ENCODE results near the gene CCDC141. TPM values are rescaled to one million over a fixed set of nuclear protein-coding genes. Genes with fewer than 3 reads are reported as not detected.

Gene CCDC141
- total and polyA plus RNA-seq, 2 donors (not counting 3 experiments of a cell fraction or from before 2014, with no cell fraction given) = not detected

GRCh38 chr2:178920916-178921513 is 128.9 kb downstream of the CCDC141 start:
- H3K4me3 ChIP-seq (replicated peaks in 1 of 3; ENCODE audit: insufficient read depth in 1 of 3, low read depth in 1 of 3, low read length in 3 of 3) = no peak overlapping the region
- no TSS peak for BruUV-seq (replicated peaks)
- no peaks in the 10 kb centered on the region for H3K4me1 ChIP-seq (ENCODE audit: control insufficient read depth, extremely low read depth, insufficient read depth, low read length)
- no peak for FAIRE-seq
- H3K9me1 ChIP-seq (replicated peaks; ENCODE audit: control insufficient read depth, extremely low read depth, insufficient read depth, low read length) = no peaks in the 10 kb centered on the region
- H3K4me2 ChIP-seq (ENCODE audit: insufficient read depth, low read length) = no peak overlapping the region
- H3K9me3 ChIP-seq (replicated peaks; ENCODE audit: control insufficient read depth, insufficient read depth, low read length) = no peaks in the 10 kb centered on the region
- intact Hi-C loops (cut with micrococcal nuclease) (no loop called here), dilution Hi-C loops (cut with MboI; ENCODE audit: extremely low pct_ligation_motif_present, low sequenced_read_pairs) (loop anchor here (25.0 kb wide), 1 partner anchor 109 kb away; the partner anchor contains the start of gene TTN)
- no peak overlapping the region for H3K27ac ChIP-seq (ENCODE audit: insufficient read depth, low read depth, low read length)
- no peak overlapping the region for H3K9ac ChIP-seq (replicated peaks; ENCODE audit: extremely low read depth, insufficient read depth, low read length)
- H2AFZ ChIP-seq (ENCODE audit: low read depth, low read length) = no peak overlapping the region
- POLR2A ChIA-PET = no interaction called here
- TF ChIP-seq GATA2 (IDR thresholded peaks at IDR 0.05; ENCODE audit: insufficient read depth, insufficient read length, low read depth, low read length) (no peak), EZH2 (IDR thresholded peaks at IDR 0.05; ENCODE audit: borderline replicate concordance, low read depth, low read length, severe bottlenecking) (no peak), POLR2AphosphoS5 (IDR thresholded peaks at IDR 0.05; ENCODE audit: insufficient read depth, low read depth, low read length) (no peak), MAX (IDR thresholded peaks at IDR 0.05; ENCODE audit: insufficient read depth, insufficient read length) (no peak), POLR2A (IDR thresholded peaks at IDR 0.05; ENCODE audit: low read depth, low read length) (no peak)
- no peak for DNase-seq (ENCODE audit: low read depth, low spot score)
- peaks cover 5 to 13% of the 10 kb centered on the region in 2 experiments for H3K27me3 ChIP-seq (ENCODE audit: control insufficient read depth in 2 of 2, insufficient read depth in 2 of 2, low read length in 2 of 2)
- CTCF ChIA-PET = interaction anchor here (0.6 to 3.1 kb wide), 4 partner anchors 30 to 209 kb away, joined by 3 to 10 read pairs (median 6); no protein-coding TSS in a partner anchor
- no peaks in the 10 kb centered on the region for H3K36me3 ChIP-seq (ENCODE audit: control insufficient read depth in 2 of 2, extremely low read depth in 1 of 2, insufficient read depth in 2 of 2, low read length in 2 of 2)
- no peaks in the 10 kb centered on the region for H4K20me1 ChIP-seq (replicated peaks; ENCODE audit: control insufficient read depth, extremely low read depth, insufficient read depth, low read length)
- no peaks in the 10 kb centered on the region for H3K79me2 ChIP-seq (ENCODE audit: control insufficient read depth, insufficient read depth, low read length)

GRCh38 chr2:178917555-178917954 is 132.4 kb downstream of the CCDC141 start:
- no peak for FAIRE-seq
- H3K27me3 ChIP-seq (ENCODE audit: control insufficient read depth in 2 of 2, insufficient read depth in 2 of 2, low read length in 2 of 2) = peaks cover 0 to 10% of the 10 kb centered on the region in 2 experiments
- H4K20me1 ChIP-seq (replicated peaks; ENCODE audit: control insufficient read depth, extremely low read depth, insufficient read depth, low read length) = no peaks in the 10 kb centered on the region
- H3K9me1 ChIP-seq (replicated peaks; ENCODE audit: control insufficient read depth, extremely low read depth, insufficient read depth, low read length) = no peaks in the 10 kb centered on the region
- no peaks in the 10 kb centered on the region for H3K79me2 ChIP-seq (ENCODE audit: control insufficient read depth, insufficient read depth, low read length)
- H3K4me2 ChIP-seq (ENCODE audit: insufficient read depth, low read length) = no peak overlapping the region
- ChIA-PET POLR2A (no interaction called here), CTCF (interaction anchor here (0.8 to 4.2 kb wide), 3 partner anchors 27 to 156 kb away, joined by 3 to 58 read pairs (median 6); no protein-coding TSS in a partner anchor)
- H3K9me3 ChIP-seq (replicated peaks; ENCODE audit: control insufficient read depth, insufficient read depth, low read length) = no peaks in the 10 kb centered on the region
- BruUV-seq (replicated peaks) = no TSS peak
- H3K4me3 ChIP-seq (replicated peaks in 1 of 3; ENCODE audit: insufficient read depth in 1 of 3, low read depth in 1 of 3, low read length in 3 of 3) = no peak overlapping the region
- H3K36me3 ChIP-seq (ENCODE audit: control insufficient read depth in 2 of 2, extremely low read depth in 1 of 2, insufficient read depth in 2 of 2, low read length in 2 of 2) = no peaks in the 10 kb centered on the region
- no peak overlapping the region for H3K27ac ChIP-seq (ENCODE audit: insufficient read depth, low read depth, low read length)
- no peak overlapping the region for H3K9ac ChIP-seq (replicated peaks; ENCODE audit: extremely low read depth, insufficient read depth, low read length)
- dilution Hi-C loops (cut with MboI; ENCODE audit: extremely low pct_ligation_motif_present, low sequenced_read_pairs) = loop anchor here (25.0 kb wide), 1 partner anchor 105 kb away; the partner anchor contains the start of gene TTN
- DNase-seq (ENCODE audit: low read depth, low spot score) = no peak
- TF ChIP-seq, protein P1, sequence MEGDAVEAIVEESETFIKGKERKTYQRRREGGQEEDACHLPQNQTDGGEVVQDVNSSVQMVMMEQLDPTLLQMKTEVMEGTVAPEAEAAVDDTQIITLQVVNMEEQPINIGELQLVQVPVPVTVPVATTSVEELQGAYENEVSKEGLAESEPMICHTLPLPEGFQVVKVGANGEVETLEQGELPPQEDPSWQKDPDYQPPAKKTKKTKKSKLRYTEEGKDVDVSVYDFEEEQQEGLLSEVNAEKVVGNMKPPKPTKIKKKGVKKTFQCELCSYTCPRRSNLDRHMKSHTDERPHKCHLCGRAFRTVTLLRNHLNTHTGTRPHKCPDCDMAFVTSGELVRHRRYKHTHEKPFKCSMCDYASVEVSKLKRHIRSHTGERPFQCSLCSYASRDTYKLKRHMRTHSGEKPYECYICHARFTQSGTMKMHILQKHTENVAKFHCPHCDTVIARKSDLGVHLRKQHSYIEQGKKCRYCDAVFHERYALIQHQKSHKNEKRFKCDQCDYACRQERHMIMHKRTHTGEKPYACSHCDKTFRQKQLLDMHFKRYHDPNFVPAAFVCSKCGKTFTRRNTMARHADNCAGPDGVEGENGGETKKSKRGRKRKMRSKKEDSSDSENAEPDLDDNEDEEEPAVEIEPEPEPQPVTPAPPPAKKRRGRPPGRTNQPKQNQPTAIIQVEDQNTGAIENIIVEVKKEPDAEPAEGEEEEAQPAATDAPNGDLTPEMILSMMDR (IDR thresholded peaks at IDR 0.05; ENCODE audit: extremely low read depth in 1 of 2, insufficient read depth in 1 of 2, low read depth in 1 of 2, low read length in 2 of 2) = no peak
- no peak for TF ChIP-seq POLR2A (IDR thresholded peaks at IDR 0.05; ENCODE audit: low read depth, low read length)
- no peak for TF ChIP-seq MAX (IDR thresholded peaks at IDR 0.05; ENCODE audit: insufficient read depth, insufficient read length)
- no peak for TF ChIP-seq EZH2 (IDR thresholded peaks at IDR 0.05; ENCODE audit: borderline replicate concordance, low read depth, low read length, severe bottlenecking)
- TF ChIP-seq JUN (IDR thresholded peaks at IDR 0.05; ENCODE audit: borderline replicate concordance, insufficient read depth, insufficient read length, low read depth) = no peak
- no peak for TF ChIP-seq POLR2AphosphoS5 (IDR thresholded peaks at IDR 0.05; ENCODE audit: insufficient read depth, low read depth, low read length)
- no peak for TF ChIP-seq GATA2 (IDR thresholded peaks at IDR 0.05; ENCODE audit: insufficient read depth, insufficient read length, low read depth, low read length)
- no peak for TF ChIP-seq FOS (IDR thresholded peaks at IDR 0.05; ENCODE audit: borderline replicate concordance, insufficient read depth, low read length)
- no peak for TF ChIP-seq MYC (IDR thresholded peaks at IDR 0.05; ENCODE audit: low read depth, low read length)
- intact Hi-C loops (cut with micrococcal nuclease) = loop anchor here (5.0 to 10.0 kb wide), 2 partner anchors 210 to 827 kb away; no protein-coding TSS in a partner anchor
- H3K4me1 ChIP-seq (ENCODE audit: control insufficient read depth, extremely low read depth, insufficient read depth, low read length) = peaks cover 2% of the 10 kb centered on the region
- H2AFZ ChIP-seq (ENCODE audit: low read depth, low read length) = no peak overlapping the region

Data from endothelial cell of umbilical vein (primary cell).